ENCODE data around the gene YIF1B.
A peak's percentile ranks its signal among the peaks of the same experiment; 100 is the strongest.

DNA sequence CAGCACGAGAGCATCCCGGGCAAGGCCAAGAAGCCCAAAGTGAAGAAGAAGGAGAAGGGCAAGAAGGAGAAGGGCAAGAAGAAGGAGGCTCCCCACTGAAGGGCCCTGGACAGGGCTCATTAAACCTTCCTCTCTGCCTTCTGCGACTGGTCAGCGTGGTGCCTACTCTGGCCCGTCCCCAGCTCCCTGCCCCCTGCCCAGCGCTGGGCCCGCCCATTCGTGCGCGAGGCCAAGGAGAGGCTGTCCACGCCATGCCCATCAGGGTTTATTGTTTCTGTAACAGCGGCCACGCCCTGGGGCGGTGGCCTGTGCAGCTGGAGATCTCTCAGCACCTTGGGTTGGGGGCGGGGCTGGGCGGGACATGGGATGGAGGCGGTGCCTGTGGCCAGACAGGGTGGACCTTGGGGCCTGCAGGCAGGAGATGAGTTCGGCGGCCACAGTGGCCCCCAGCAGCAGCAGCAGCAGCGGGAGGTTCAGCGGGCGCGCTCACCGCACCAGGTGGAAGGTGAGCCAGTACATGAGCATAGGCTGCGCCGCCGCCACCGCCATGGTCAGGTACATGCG, 10.8 kb downstream of the YIF1B start:
- peak in 1 of 3 donors; percentile 29 for TF ChIP-seq POLR2AphosphoS5 (IDR thresholded peaks at IDR 0.05)
- TF ChIP-seq, protein P1, sequence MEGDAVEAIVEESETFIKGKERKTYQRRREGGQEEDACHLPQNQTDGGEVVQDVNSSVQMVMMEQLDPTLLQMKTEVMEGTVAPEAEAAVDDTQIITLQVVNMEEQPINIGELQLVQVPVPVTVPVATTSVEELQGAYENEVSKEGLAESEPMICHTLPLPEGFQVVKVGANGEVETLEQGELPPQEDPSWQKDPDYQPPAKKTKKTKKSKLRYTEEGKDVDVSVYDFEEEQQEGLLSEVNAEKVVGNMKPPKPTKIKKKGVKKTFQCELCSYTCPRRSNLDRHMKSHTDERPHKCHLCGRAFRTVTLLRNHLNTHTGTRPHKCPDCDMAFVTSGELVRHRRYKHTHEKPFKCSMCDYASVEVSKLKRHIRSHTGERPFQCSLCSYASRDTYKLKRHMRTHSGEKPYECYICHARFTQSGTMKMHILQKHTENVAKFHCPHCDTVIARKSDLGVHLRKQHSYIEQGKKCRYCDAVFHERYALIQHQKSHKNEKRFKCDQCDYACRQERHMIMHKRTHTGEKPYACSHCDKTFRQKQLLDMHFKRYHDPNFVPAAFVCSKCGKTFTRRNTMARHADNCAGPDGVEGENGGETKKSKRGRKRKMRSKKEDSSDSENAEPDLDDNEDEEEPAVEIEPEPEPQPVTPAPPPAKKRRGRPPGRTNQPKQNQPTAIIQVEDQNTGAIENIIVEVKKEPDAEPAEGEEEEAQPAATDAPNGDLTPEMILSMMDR (IDR thresholded peaks at IDR 0.05), result no peak
